ENCODE measurements around the gene GALNT7.

DNA sequence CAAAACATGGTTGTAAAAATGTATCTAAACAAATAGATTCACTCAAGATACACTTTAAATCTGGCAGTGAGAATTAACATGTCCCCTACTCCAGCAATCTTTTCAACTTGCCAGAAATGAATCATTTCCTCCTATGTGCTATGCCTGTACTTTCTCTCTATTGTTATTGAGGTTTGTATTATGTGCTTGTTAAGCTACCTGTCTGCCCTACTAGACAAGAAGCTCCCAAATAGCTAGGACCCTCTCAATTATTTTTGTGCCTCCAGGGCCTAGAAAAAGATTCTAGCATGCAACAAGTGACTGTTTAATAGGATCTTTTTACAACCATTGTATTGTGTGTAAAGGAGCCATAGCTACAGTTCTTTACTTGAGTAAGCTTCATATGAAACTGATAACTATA, 198.7 kb downstream of the GALNT7 start:
- TF ChIP-seq, protein P1, sequence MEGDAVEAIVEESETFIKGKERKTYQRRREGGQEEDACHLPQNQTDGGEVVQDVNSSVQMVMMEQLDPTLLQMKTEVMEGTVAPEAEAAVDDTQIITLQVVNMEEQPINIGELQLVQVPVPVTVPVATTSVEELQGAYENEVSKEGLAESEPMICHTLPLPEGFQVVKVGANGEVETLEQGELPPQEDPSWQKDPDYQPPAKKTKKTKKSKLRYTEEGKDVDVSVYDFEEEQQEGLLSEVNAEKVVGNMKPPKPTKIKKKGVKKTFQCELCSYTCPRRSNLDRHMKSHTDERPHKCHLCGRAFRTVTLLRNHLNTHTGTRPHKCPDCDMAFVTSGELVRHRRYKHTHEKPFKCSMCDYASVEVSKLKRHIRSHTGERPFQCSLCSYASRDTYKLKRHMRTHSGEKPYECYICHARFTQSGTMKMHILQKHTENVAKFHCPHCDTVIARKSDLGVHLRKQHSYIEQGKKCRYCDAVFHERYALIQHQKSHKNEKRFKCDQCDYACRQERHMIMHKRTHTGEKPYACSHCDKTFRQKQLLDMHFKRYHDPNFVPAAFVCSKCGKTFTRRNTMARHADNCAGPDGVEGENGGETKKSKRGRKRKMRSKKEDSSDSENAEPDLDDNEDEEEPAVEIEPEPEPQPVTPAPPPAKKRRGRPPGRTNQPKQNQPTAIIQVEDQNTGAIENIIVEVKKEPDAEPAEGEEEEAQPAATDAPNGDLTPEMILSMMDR (IDR thresholded peaks at IDR 0.05; ENCODE audit: insufficient read depth, low read length, poor library complexity, severe bottlenecking): no peak
- TF ChIP-seq EZH2phosphoT487 (conservative IDR thresholded peaks at IDR 0.05; ENCODE audit: low read length): no peak

All from SU-DHL-6 (cell line).